HFFc6 (cell line): ENCODE data around the gene CD1B. TPM values are rescaled to one million over a fixed set of nuclear protein-coding genes. Genes with fewer than 3 reads are reported as not detected.

Source experiments
- DNase-seq: peaks from one replicate; pipeline ENCODE4 v3.0.0-alpha.2; 2018
- H3K27ac Mint-ChIP-seq: 2 replicates; pipeline ENCODE4 v1.8.0; 2020; ENCODE audit warnings: mild to moderate bottlenecking, mixed read lengths
- H3K27me3 Mint-ChIP-seq: 2 replicates; pipeline ENCODE4 v1.8.0; 2021; ENCODE audit warnings: mild to moderate bottlenecking, moderate library complexity, mixed read lengths; ENCODE audit not compliant: insufficient read depth
- H3K36me3 Mint-ChIP-seq: 2 replicates; pipeline ENCODE4 v1.8.0; 2021; ENCODE audit warnings: low read depth, mixed read lengths
- H3K4me1 Mint-ChIP-seq: 2 replicates; pipeline ENCODE4 v1.8.0; 2020; ENCODE audit warnings: low read depth, mixed read lengths
- H3K4me3 Mint-ChIP-seq: 2 replicates; pipeline ENCODE4 v1.8.0; 2020; ENCODE audit warnings: mild to moderate bottlenecking, moderate library complexity, mixed read lengths
- H3K9me3 Mint-ChIP-seq: 2 replicates; pipeline ENCODE4 v1.8.0; 2020; ENCODE audit warnings: mild to moderate bottlenecking, mixed read lengths
- CTCF ChIP-seq: fragments of 200-600 bp; sonication (generic); IDR thresholded peaks from 2 replicates; pipeline ENCODE4 v1.5.0; 2021; ENCODE audit warnings: antibody characterized with exemption, mild to moderate bottlenecking
- total RNA-seq, 6 experiments: library from RNA; stranded (reverse); fragmentation: NEBNext Ultra II Directional; extraction: Animal tissue kit (Norgen Biotek cat#: 25700); gene quantifications; 2 replicates in 1 of 6; 3 replicates in 5 of 6; pipeline ENCODE4 v1.2.3, GENCODE V29; 2021

CD1B gene
- total RNA-seq, 6 experiments from 2014 or later = not detected

GRCh38 chr1:158362941-158363340, 31.6 kb upstream of the CD1B start:
- no peak for DNase-seq
- Mint-ChIP-seq H3K36me3 (no peaks in the 10 kb centered on the region), H3K27ac (no peak overlapping the region), H3K9me3 (peaks cover 17% of the 10 kb centered on the region), H3K27me3 (no peaks in the 10 kb centered on the region), H3K4me3 (no peak overlapping the region), H3K4me1 (no peaks in the 10 kb centered on the region)
- no peak for TF ChIP-seq CTCF

GRCh38 chr1:158362482-158362881, 31.2 kb upstream of the CD1B start:
- no peak for DNase-seq
- TF ChIP-seq CTCF = no peak
- Mint-ChIP-seq H3K27me3 (no peaks in the 10 kb centered on the region), H3K4me3 (no peak overlapping the region), H3K4me1 (no peaks in the 10 kb centered on the region), H3K27ac (no peak overlapping the region), H3K36me3 (no peaks in the 10 kb centered on the region), H3K9me3 (peaks cover 17% of the 10 kb centered on the region)

- no peaks in the 10 kb centered on the region for H3K36me3 Mint-ChIP-seq
- H3K9me3 Mint-ChIP-seq = peaks cover 50% of the 10 kb centered on the region
- TF ChIP-seq CTCF = no peak
- H3K27me3 Mint-ChIP-seq = peaks cover 1% of the 10 kb centered on the region; the same call in 1 of the 2 replicates
- no peaks in the 10 kb centered on the region for H3K4me1 Mint-ChIP-seq
- H3K4me3 Mint-ChIP-seq = no peak overlapping the region
- no peak for DNase-seq
- no peak overlapping the region for H3K27ac Mint-ChIP-seq
Measured at GRCh38 chr1:158357441-158357840, 26.1 kb upstream of the CD1B start.

- H3K9me3 Mint-ChIP-seq = peaks cover 45% of the 10 kb centered on the region
- H3K27ac Mint-ChIP-seq = no peak overlapping the region
- H3K4me3 Mint-ChIP-seq = no peak overlapping the region
- no peaks in the 10 kb centered on the region for H3K4me1 Mint-ChIP-seq
- TF ChIP-seq CTCF = no peak
- DNase-seq = no peak
- H3K36me3 Mint-ChIP-seq = no peaks in the 10 kb centered on the region
- peaks cover 1% of the 10 kb centered on the region; the same call in 1 of the 2 replicates for H3K27me3 Mint-ChIP-seq
Measured at GRCh38 chr1:158356616-158357015, 25.3 kb upstream of the CD1B start.

GRCh38 chr1:158355773-158356285, 24.5 kb upstream of the CD1B start:
- Mint-ChIP-seq H3K27ac (no peak overlapping the region), H3K4me1 (no peaks in the 10 kb centered on the region), H3K4me3 (no peak overlapping the region), H3K27me3 (peaks cover 1% of the 10 kb centered on the region; the same call in 1 of the 2 replicates), H3K36me3 (no peaks in the 10 kb centered on the region), H3K9me3 (peaks cover 45% of the 10 kb centered on the region)
- TF ChIP-seq CTCF = no peak
- DNase-seq = no peak

- no peak overlapping the region for H3K4me3 Mint-ChIP-seq
- H3K27ac Mint-ChIP-seq = no peak overlapping the region
- TF ChIP-seq CTCF = no peak
- H3K36me3 Mint-ChIP-seq = no peaks in the 10 kb centered on the region
- peaks cover 49% of the 10 kb centered on the region for H3K9me3 Mint-ChIP-seq
- H3K27me3 Mint-ChIP-seq = peaks cover 1% of the 10 kb centered on the region; the same call in 1 of the 2 replicates
- no peak for DNase-seq
- H3K4me1 Mint-ChIP-seq = no peaks in the 10 kb centered on the region
Measured at GRCh38 chr1:158354255-158354654, 22.9 kb upstream of the CD1B start.
